Left lung (tissue), 10 donors: ENCODE measurements around the gene MICAL1. TPM values are rescaled to one million over a fixed set of nuclear protein-coding genes. Genes with fewer than 3 reads are reported as not detected.

ENCODE experiments used
- ATAC-seq: fragments of 200-7000 bp; cut with Tn5 transposase; one replicate; pipeline ENCODE4 v1.9.1; 2020; ENCODE audit warnings: moderate library complexity
- DNase-seq, 4 donors: peaks; one replicate each; pipeline ENCODE4 v3.0.0-alpha.2; 2013 to 2020
- H3K27ac ChIP-seq, 2 donors: fragments of 200-600 bp; sonication (generic) in 1 of 2; one replicate each; pipeline versions ENCODE4 v1.5.0 to v1.8.0; 2020 to 2021
- H3K27me3 ChIP-seq, 2 donors: fragments of 200-600 bp; sonication (generic) in 1 of 2; one replicate each; pipeline versions ENCODE4 v1.5.0 to v1.8.0; 2020 to 2021
- H3K36me3 ChIP-seq, 2 donors: fragments of 200-600 bp; sonication (generic) in 1 of 2; one replicate each; pipeline versions ENCODE4 v1.5.0 to v1.8.0; 2020 to 2021
- H3K4me1 ChIP-seq, 2 donors: fragments of 200-600 bp; one replicate each; pipeline ENCODE4 v1.8.0; 2021
- H3K4me3 ChIP-seq, 2 donors: fragments of 200-600 bp; sonication (generic) in 1 of 2; one replicate each; pipeline versions ENCODE4 v1.5.0 to v1.8.0; 2020 to 2021; ENCODE audit warnings: mild to moderate bottlenecking in 1 of 2
- H3K9me3 ChIP-seq, 2 donors: fragments of 200-600 bp; sonication (generic) in 1 of 2; one replicate each; pipeline versions ENCODE4 v1.5.0 to v1.8.0; 2020 to 2021
- CTCF ChIP-seq, 2 donors: fragments of 200-600 bp; sonication (generic) in 1 of 2; IDR thresholded peaks; one replicate each; pipeline versions ENCODE4 v1.5.0 to v1.8.0; 2021; ENCODE audit warnings: antibody characterized with exemption in 2 of 2
- intact Hi-C, 2 donors: fragments of 100-400 bp; cut with DNase I; formaldehyde crosslinking; loops; one replicate each; pipeline versions ENCODE4 v1.11.2 to v1.14.2; 2022
- polyA plus RNA-seq, 6 donors: library from polyadenylated mRNA; unstranded; fragments of 120-200 nt; gene quantifications; one replicate each; pipeline ENCODE4 v1.2.1, GENCODE V29; 2013; ENCODE audit not compliant: insufficient read length in 6 of 6
- total RNA-seq, 2 donors: library from RNA; stranded (reverse); fragmentation: NEBNext Ultra II Directional; extraction: Animal tissue kit (Norgen Biotek cat#: 25700); gene quantifications; one replicate each; pipeline ENCODE4 v1.2.1, GENCODE V29; 2021
- donor health status: DM: no; HTN: yes; CAD: no.
- donor health status: DM: no; HTN: no; CAD: no.

Gene MICAL1
- total and polyA plus RNA-seq, 8 donors = 55.7 to 70.9 (median 60.5) TPM

DNA sequence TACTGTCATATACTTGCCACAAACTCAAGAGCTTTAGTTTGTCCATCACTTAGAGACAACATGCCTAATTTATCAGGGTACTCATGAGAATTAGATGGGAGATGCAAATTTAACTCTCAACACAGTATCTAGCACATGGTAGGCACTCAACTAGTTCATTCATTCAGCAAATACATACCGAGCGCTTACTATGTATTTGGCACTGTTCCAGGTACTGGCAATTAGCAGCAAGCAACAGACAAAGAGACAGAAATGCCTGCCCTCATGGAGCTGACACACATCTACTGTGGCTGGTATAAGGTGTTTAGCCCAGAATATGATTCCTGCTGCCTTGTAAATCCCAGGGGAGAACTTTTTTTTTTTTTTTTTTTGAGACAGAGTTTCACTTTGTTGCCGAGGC lies 4.8 kb downstream of the MICAL1 start:
- H3K36me3 ChIP-seq = peaks cover 0 to 60% of the 10 kb centered on the region in 2 donors
- H3K4me3 ChIP-seq = no peak overlapping the region
- intact Hi-C loops = no loop called here
- DNase-seq (no peak), ATAC-seq (no peak)
- H3K27ac ChIP-seq = no peak overlapping the region
- no peaks in the 10 kb centered on the region for H3K9me3 ChIP-seq
- H3K4me1 ChIP-seq = peaks cover 7 to 27% of the 10 kb centered on the region in 2 donors
- no peaks in the 10 kb centered on the region for H3K27me3 ChIP-seq
- no peak for TF ChIP-seq CTCF (IDR thresholded peaks at IDR 0.05)

DNA sequence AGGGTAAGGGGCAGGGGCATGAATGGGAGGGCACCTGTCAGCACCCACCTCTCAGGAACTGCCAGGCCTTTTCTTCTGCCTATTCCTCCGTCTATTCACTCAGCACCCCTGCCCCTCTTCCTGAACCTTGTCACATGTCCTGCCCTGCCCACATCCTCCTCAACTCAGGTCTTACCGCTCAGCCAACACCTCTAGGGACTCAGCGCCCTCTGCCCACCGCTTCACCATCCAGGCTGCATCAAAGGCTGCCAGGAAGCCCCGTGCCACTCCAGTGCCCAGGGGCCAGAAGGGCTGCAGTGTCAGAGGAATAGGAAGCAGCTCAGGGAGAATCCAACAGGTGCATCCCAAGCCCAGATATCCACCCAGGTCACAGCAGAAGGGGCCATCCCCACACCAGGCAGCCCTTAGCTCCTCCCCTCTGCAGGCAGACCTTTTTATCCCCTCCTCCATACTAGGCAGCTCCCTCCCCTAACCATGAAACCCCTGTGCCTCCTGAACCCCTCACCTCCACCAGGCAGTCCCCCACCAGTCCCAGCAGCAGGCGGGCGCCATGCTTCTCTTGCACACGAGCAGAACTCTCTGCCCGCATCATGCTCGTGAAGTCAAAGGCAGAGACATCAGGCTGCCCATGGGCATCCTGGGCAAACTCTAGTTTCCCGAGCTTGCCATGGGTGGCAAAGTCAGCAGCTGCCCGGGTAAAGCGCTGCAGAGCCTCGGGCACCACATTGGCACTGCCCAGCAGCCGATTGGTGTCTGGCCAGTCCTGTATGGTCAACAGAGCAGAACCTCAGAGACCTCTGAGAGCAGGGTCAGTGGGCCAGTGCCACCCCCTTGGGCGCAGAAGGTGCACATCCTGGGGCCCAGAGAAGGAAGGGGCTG lies 5.5 kb downstream of the MICAL1 start:
- Histone ChIP-seq H3K4me3 (no peak overlapping the region), H3K36me3 (peaks cover 0 to 68% of the 10 kb centered on the region in 2 donors), H3K27ac (no peak overlapping the region), H3K4me1 (peaks cover 7 to 27% of the 10 kb centered on the region in 2 donors), H3K9me3 (no peaks in the 10 kb centered on the region), H3K27me3 (no peaks in the 10 kb centered on the region)
- intact Hi-C loops = no loop called here
- no peak for TF ChIP-seq CTCF (IDR thresholded peaks at IDR 0.05)
- DNase-seq (no peak), ATAC-seq (no peak)

DNA sequence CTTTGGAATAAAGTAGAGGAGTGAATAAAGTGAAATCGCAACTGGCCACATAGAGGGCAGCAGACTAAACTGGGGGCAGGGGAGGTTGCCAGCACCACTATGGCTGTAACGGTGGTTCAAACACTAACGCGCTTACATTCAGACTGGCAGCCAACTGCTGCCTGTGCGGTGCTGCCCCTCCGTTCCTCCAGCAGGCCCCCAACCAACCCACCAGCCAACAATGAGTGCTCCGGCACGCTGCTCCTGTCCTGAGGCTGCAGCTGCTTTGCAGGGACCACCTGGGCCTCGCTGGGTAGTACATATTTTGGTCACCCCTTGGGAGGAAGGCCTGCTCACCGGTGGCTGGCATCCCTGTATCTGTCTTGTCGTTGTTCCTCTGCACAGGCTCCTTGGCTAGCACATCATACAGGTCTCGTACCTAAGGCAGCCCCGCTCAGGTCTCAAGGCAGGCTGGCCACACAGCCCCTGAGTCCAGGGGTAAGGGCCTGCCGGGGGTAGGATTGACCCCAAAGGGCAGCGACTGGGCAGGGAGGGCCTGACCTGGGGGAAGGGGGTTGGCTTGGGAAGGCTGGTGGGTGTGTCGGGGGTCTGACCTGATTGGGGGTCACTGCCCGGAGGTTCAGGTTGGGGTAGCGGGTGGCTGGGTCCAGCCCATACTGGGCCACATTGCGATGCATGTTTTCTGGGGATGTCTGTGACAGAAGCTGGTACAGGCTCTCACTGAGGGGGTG lies 6.3 kb downstream of the MICAL1 start:
- Histone ChIP-seq H3K4me3 (no peak overlapping the region), H3K9me3 (no peaks in the 10 kb centered on the region), H3K36me3 (peaks cover 0 to 76% of the 10 kb centered on the region in 2 donors), H3K4me1 (peaks cover 5 to 22% of the 10 kb centered on the region in 2 donors), H3K27me3 (no peaks in the 10 kb centered on the region), H3K27ac (no peak overlapping the region)
- intact Hi-C loops = no loop called here
- no peak for TF ChIP-seq CTCF (IDR thresholded peaks at IDR 0.05)
- no peak for ATAC-seq
- no peak for DNase-seq

DNA sequence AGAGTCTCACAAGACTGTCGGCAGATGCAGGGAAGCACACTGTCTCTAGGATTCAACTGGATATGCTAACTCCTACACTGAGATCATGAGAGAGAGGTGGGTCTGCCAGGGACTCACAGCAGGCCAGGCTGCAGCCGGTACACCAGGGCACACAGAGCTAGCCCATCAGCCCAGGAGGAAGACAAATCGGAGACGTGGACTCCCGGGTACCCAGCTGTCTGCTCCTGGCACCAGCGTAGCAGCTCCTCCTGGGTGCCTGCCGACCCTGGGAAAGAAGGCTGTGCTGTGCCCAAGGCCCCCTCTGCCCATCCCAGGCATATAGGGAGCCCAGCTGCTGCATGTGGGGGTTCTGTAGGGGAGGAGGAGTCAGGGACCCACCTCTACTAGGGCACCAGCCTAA lies 7.0 kb downstream of the MICAL1 start:
- Histone ChIP-seq H3K4me1 (peaks cover 0 to 16% of the 10 kb centered on the region in 2 donors), H3K36me3 (peaks cover 0 to 82% of the 10 kb centered on the region in 2 donors), H3K27me3 (no peaks in the 10 kb centered on the region), H3K4me3 (no peak overlapping the region), H3K27ac (peak overlapping the region in 1 of 2 donors; percentile 21), H3K9me3 (no peaks in the 10 kb centered on the region)
- intact Hi-C loops = no loop called here
- ATAC-seq = no peak
- TF ChIP-seq CTCF (IDR thresholded peaks at IDR 0.05) = no peak
- no peak for DNase-seq
